ENCODE data around the gene MARK1. TPM values are rescaled to one million over a fixed set of nuclear protein-coding genes. Genes with fewer than 3 reads are reported as not detected.

Gene MARK1
- total and polyA plus RNA-seq, 2 of the 4 experiments (the other 2 are of a cell fraction), result not detected

DNA sequence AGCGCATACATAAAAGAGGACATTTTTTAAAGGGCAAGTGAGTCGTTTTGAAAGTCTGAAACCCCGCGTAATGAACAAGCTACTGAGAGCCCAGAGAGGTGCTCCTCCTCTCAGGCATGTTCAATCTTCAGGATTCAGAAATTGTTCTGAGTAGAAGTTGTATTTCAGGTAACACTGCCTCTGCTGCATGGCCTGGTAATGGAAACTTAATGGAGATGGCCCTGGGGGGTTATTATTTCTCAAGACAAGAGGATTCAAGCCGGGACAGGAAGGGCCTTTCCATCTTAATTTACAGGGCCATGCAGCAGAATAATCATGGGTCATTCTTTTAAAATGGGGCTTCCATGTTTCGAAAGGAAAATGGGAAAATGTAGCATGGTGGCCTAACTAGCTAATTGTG, 42.1 kb upstream of the MARK1 start:
- Histone ChIP-seq H2BK20ac (ENCODE audit: low read depth, low read length) (no peak overlapping the region), H2BK120ac (ENCODE audit: low read depth, low read length) (no peak overlapping the region), H4K5ac (ENCODE audit: low read depth, low read length) (no peak overlapping the region), H3K4ac (ENCODE audit: low read depth, low read length) (no peak overlapping the region), H3K4me1 (ENCODE audit: control insufficient read depth, insufficient read depth, low read length) (no peaks in the 10 kb centered on the region), H2BK5ac (ENCODE audit: low read depth, low read length, poor library complexity, severe bottlenecking) (no peak overlapping the region), H3K23ac (ENCODE audit: low read depth, low read length) (no peak overlapping the region), H3K18ac (ENCODE audit: low read depth, low read length) (no peak overlapping the region), H3K4me3 (ENCODE audit: insufficient read depth, low read depth, low read length) (no peak overlapping the region), H3K56ac (ENCODE audit: extremely low read depth, insufficient read depth, low read length) (no peak overlapping the region), H4K8ac (ENCODE audit: low read depth in 2 of 2, low read length in 2 of 2) (no peak overlapping the region), H2BK15ac (ENCODE audit: low read depth, low read length) (no peak overlapping the region), H3K14ac (replicated peaks; ENCODE audit: low read depth, low read length) (no peak overlapping the region), H3K36me3 (ENCODE audit: control insufficient read depth, insufficient read depth, low read length) (no peaks in the 10 kb centered on the region), H3K27me3 (ENCODE audit: control insufficient read depth, insufficient read depth, low read length) (no peaks in the 10 kb centered on the region), H2AK5ac (ENCODE audit: low read depth, low read length) (no peak overlapping the region), H2AFZ (replicated peaks; ENCODE audit: low read length, poor library complexity) (no peak overlapping the region), H4K20me1 (ENCODE audit: insufficient read depth, low read length) (no peaks in the 10 kb centered on the region), H3K9me3 (ENCODE audit: control insufficient read depth, insufficient read depth, low read length) (no peaks in the 10 kb centered on the region), H2AK9ac (replicated peaks; ENCODE audit: low read depth, low read length, poor library complexity) (no peak overlapping the region), H4K91ac (ENCODE audit: insufficient read depth, low read depth, low read length) (no peak overlapping the region), H3K9ac (ENCODE audit: low read depth, low read length) (no peak overlapping the region), H3K9me1 (ENCODE audit: insufficient read depth, low read length) (no peaks in the 10 kb centered on the region), H3K79me1 (ENCODE audit: low read depth in 1 of 2, low read length in 2 of 2) (no peaks in the 10 kb centered on the region), H3K27ac (ENCODE audit: insufficient read depth, low read length) (no peak overlapping the region), H3K4me2 (ENCODE audit: low read depth, low read length) (no peak overlapping the region)
- DNase-seq (no peak), ATAC-seq (ENCODE audit: low read depth) (no peak)
- intact Hi-C loops (cut with micrococcal nuclease), result no loop called here
- in situ Hi-C loops (cut with MboI; ENCODE audit: low sequenced_read_pairs), result no loop called here
- ChIA-PET POLR2A (ENCODE audit: unreplicated experiment) (no interaction called here), CTCF (no interaction called here)
- 42% methylated on average over 4 of the region's 6 CpGs; no CpG with 5 or more reads in 1 of the 2 experiments for WGBS, 2 experiments (ENCODE audit: extremely low coverage in 2 of 2, insufficient read length in 1 of 2)
- TF ChIP-seq MXI1 (IDR thresholded peaks at IDR 0.05; ENCODE audit: borderline replicate concordance, low read depth, low read length) (no peak), MAFK (IDR thresholded peaks at IDR 0.05; ENCODE audit: low read depth, low read length) (no peak), RCOR1 (IDR thresholded peaks at IDR 0.05; ENCODE audit: insufficient replicate concordance, low read length) (no peak), POLR2A (IDR thresholded peaks at IDR 0.05; ENCODE audit: low read depth, low read length) (no peak), NFE2L2 (IDR thresholded peaks at IDR 0.05; ENCODE audit: low read depth, low read length) (no peak), MAZ (IDR thresholded peaks at IDR 0.05; ENCODE audit: borderline replicate concordance, low read depth, low read length) (no peak), SMC3 (IDR thresholded peaks at IDR 0.05; ENCODE audit: low read depth, low read length) (no peak), RFX5 (IDR thresholded peaks at IDR 0.05; ENCODE audit: low read depth, low read length) (no peak), CEBPB (IDR thresholded peaks at IDR 0.05; ENCODE audit: low read depth, low read length) (no peak), CHD1 (IDR thresholded peaks at IDR 0.05; ENCODE audit: low read depth, low read length) (no peak), RAD21 (IDR thresholded peaks at IDR 0.05; ENCODE audit: low read length) (no peak), BHLHE40 (IDR thresholded peaks at IDR 0.05; ENCODE audit: low read depth, low read length) (no peak)
- TF ChIP-seq, protein P1, sequence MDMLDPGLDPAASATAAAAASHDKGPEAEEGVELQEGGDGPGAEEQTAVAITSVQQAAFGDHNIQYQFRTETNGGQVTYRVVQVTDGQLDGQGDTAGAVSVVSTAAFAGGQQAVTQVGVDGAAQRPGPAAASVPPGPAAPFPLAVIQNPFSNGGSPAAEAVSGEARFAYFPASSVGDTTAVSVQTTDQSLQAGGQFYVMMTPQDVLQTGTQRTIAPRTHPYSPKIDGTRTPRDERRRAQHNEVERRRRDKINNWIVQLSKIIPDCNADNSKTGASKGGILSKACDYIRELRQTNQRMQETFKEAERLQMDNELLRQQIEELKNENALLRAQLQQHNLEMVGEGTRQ (IDR thresholded peaks at IDR 0.05; ENCODE audit: low read depth, low read length), result no peak
- TF ChIP-seq, protein P2, sequence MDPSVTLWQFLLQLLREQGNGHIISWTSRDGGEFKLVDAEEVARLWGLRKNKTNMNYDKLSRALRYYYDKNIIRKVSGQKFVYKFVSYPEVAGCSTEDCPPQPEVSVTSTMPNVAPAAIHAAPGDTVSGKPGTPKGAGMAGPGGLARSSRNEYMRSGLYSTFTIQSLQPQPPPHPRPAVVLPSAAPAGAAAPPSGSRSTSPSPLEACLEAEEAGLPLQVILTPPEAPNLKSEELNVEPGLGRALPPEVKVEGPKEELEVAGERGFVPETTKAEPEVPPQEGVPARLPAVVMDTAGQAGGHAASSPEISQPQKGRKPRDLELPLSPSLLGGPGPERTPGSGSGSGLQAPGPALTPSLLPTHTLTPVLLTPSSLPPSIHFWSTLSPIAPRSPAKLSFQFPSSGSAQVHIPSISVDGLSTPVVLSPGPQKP (IDR thresholded peaks at IDR 0.05; ENCODE audit: borderline replicate concordance, low read depth, low read length), result no peak
- TF ChIP-seq, protein P3, sequence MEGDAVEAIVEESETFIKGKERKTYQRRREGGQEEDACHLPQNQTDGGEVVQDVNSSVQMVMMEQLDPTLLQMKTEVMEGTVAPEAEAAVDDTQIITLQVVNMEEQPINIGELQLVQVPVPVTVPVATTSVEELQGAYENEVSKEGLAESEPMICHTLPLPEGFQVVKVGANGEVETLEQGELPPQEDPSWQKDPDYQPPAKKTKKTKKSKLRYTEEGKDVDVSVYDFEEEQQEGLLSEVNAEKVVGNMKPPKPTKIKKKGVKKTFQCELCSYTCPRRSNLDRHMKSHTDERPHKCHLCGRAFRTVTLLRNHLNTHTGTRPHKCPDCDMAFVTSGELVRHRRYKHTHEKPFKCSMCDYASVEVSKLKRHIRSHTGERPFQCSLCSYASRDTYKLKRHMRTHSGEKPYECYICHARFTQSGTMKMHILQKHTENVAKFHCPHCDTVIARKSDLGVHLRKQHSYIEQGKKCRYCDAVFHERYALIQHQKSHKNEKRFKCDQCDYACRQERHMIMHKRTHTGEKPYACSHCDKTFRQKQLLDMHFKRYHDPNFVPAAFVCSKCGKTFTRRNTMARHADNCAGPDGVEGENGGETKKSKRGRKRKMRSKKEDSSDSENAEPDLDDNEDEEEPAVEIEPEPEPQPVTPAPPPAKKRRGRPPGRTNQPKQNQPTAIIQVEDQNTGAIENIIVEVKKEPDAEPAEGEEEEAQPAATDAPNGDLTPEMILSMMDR (conservative IDR thresholded peaks at IDR 0.05; ENCODE audit: low read depth, low read length), result no peak
- dilution Hi-C loops (cut with HindIII; ENCODE audit: low sequenced_read_pairs, unreplicated experiment), result no loop called here
- BruUV-seq (replicated peaks), result no TSS peak
